Neuron (in vitro differentiated cells): ENCODE data around the gene GRB10.

Experiments used
- H2AFZ ChIP-seq: one replicate; pipeline ENCODE4 v1.6.1; 2013; ENCODE audit warnings: low read depth, mild to moderate bottlenecking, inconsistent platforms, low read length, moderate library complexity
- H3K27me3 ChIP-seq: one replicate; pipeline ENCODE4 v1.6.1; 2013; ENCODE audit warnings: low read length; ENCODE audit not compliant: insufficient read depth
- H3K36me3 ChIP-seq: one replicate; pipeline ENCODE4 v1.6.1; 2013; ENCODE audit warnings: low read length; ENCODE audit not compliant: insufficient read depth
- H3K4me1 ChIP-seq: one replicate; pipeline ENCODE4 v1.6.1; 2013; ENCODE audit warnings: low read length; ENCODE audit not compliant: insufficient read depth
- H3K4me3 ChIP-seq: 2 replicates; pipeline ENCODE4 v1.5.1; 2013; ENCODE audit warnings: mild to moderate bottlenecking, low read length, moderate library complexity
- H3K9me3 ChIP-seq: one replicate; pipeline ENCODE4 v1.6.1; 2013; ENCODE audit warnings: low read length

GRB10 gene

GRCh38 chr7:50667338-50667737 is 115.4 kb downstream of the GRB10 start:
- H2AFZ ChIP-seq, result no peak overlapping the region
- H3K27me3 ChIP-seq, result no peaks in the 10 kb centered on the region
- H3K4me3 ChIP-seq, result no peak overlapping the region
- H3K36me3 ChIP-seq, result peaks cover 66% of the 10 kb centered on the region
- peaks cover 22% of the 10 kb centered on the region for H3K9me3 ChIP-seq
- H3K4me1 ChIP-seq, result no peaks in the 10 kb centered on the region

GRCh38 chr7:50666124-50666496 is 116.6 kb downstream of the GRB10 start:
- Histone ChIP-seq H3K36me3 (peaks cover 65% of the 10 kb centered on the region), H3K27me3 (no peaks in the 10 kb centered on the region), H3K4me1 (no peaks in the 10 kb centered on the region), H2AFZ (no peak overlapping the region), H3K9me3 (peaks cover 10% of the 10 kb centered on the region), H3K4me3 (no peak overlapping the region)

GRCh38 chr7:50665403-50666123 is 117.1 kb downstream of the GRB10 start:
- no peak overlapping the region for H2AFZ ChIP-seq
- peaks cover 60% of the 10 kb centered on the region for H3K36me3 ChIP-seq
- H3K27me3 ChIP-seq, result no peaks in the 10 kb centered on the region
- no peak overlapping the region for H3K4me3 ChIP-seq
- peaks cover 7% of the 10 kb centered on the region for H3K9me3 ChIP-seq
- H3K4me1 ChIP-seq, result no peaks in the 10 kb centered on the region

GRCh38 chr7:50664937-50665336 is 117.8 kb downstream of the GRB10 start:
- no peaks in the 10 kb centered on the region for H3K4me1 ChIP-seq
- peaks cover 58% of the 10 kb centered on the region for H3K36me3 ChIP-seq
- no peaks in the 10 kb centered on the region for H3K27me3 ChIP-seq
- H3K4me3 ChIP-seq, result no peak overlapping the region
- peaks cover 2% of the 10 kb centered on the region for H3K9me3 ChIP-seq
- H2AFZ ChIP-seq, result no peak overlapping the region

DNA sequence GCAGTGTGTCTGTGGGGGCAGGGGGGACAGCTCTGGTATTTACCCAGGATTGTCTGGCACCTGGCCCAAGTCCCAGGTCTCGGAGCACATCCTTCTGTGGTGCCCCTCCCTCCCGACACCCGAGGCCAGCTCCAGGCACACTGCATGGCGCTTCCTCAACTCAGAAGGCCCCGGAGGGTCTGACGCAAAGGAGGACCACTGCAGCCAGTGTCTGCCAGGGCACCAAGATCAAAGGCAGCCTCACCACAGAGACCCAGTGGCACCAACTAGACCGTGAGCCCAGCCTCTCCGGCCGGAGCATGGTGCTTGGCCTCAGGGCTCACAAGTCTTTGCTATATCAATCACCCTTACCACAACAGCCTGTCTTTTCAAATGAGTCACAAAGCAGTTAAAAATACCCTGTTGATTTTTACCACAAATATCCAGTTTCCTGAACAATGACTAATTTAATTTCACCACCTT is 118.2 kb downstream of the GRB10 start:
- Histone ChIP-seq H3K27me3 (no peaks in the 10 kb centered on the region), H2AFZ (no peak overlapping the region), H3K9me3 (no peaks in the 10 kb centered on the region), H3K4me3 (no peak overlapping the region), H3K4me1 (no peaks in the 10 kb centered on the region), H3K36me3 (peaks cover 59% of the 10 kb centered on the region)

GRCh38 chr7:50663396-50664102 is 119.1 kb downstream of the GRB10 start:
- peaks cover 56% of the 10 kb centered on the region for H3K36me3 ChIP-seq
- no peaks in the 10 kb centered on the region for H3K9me3 ChIP-seq
- no peak overlapping the region for H3K4me3 ChIP-seq
- H3K4me1 ChIP-seq, result no peaks in the 10 kb centered on the region
- H2AFZ ChIP-seq, result no peak overlapping the region
- H3K27me3 ChIP-seq, result no peaks in the 10 kb centered on the region

DNA sequence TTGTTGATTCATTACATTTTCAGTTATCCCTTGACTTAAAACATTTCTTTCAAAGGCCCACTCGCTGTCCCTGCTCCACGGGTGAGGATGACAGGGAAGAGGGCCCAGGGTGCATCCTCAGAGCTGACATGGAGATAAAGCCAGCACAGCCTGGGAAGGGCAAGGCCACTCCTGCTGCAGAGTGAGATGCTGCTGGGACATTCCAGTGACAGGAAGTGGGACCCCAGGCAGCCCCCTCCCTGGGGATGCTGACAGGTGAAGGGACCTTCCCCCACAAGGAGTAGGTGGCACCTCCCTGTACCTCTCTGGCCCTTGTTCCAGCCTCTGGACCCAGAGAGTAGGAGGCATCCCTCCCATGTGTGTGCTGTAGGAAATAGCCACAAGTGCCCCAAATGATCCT is 119.7 kb downstream of the GRB10 start:
- Histone ChIP-seq H3K27me3 (no peaks in the 10 kb centered on the region), H3K4me3 (no peak overlapping the region), H3K36me3 (peaks cover 56% of the 10 kb centered on the region), H2AFZ (no peak overlapping the region), H3K9me3 (no peaks in the 10 kb centered on the region), H3K4me1 (no peaks in the 10 kb centered on the region)

GRCh38 chr7:50662041-50662694 is 120.5 kb downstream of the GRB10 start:
- H2AFZ ChIP-seq, result no peak overlapping the region
- H3K27me3 ChIP-seq, result no peaks in the 10 kb centered on the region
- no peaks in the 10 kb centered on the region for H3K4me1 ChIP-seq
- no peak overlapping the region for H3K4me3 ChIP-seq
- peaks cover 56% of the 10 kb centered on the region for H3K36me3 ChIP-seq
- H3K9me3 ChIP-seq, result no peaks in the 10 kb centered on the region

GRCh38 chr7:50661345-50662040 is 121.2 kb downstream of the GRB10 start:
- Histone ChIP-seq H3K27me3 (no peaks in the 10 kb centered on the region), H3K36me3 (peaks cover 54% of the 10 kb centered on the region), H3K9me3 (no peaks in the 10 kb centered on the region)

DNA sequence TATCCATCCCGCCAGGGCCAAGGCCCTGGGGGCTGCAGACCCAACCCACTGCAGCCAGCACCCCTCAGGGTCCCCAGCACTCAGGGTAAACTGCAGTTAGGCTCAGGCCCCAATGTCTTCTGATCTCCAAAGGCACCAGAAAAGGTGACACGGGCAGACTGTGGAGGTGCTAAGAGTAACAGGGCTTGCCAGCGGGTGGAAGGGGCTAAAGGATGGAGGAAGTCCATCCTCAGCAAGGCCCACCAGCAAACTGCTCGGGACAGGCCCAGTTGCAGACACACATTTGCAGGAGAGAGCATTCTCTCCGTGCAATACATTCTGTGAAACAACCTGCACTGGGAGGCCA is 121.9 kb downstream of the GRB10 start:
- H3K36me3 ChIP-seq, result peaks cover 50% of the 10 kb centered on the region
- no peak overlapping the region for H2AFZ ChIP-seq
- H3K27me3 ChIP-seq, result no peaks in the 10 kb centered on the region
- no peak overlapping the region for H3K4me3 ChIP-seq
- no peaks in the 10 kb centered on the region for H3K9me3 ChIP-seq
- H3K4me1 ChIP-seq, result no peaks in the 10 kb centered on the region

More at GRCh38 chr7:50661345-50662040, 121.2 kb downstream of the GRB10 start:
- no peak overlapping the region for H2AFZ ChIP-seq
- H3K4me1 ChIP-seq, result no peaks in the 10 kb centered on the region
- no peak overlapping the region for H3K4me3 ChIP-seq

DNA sequence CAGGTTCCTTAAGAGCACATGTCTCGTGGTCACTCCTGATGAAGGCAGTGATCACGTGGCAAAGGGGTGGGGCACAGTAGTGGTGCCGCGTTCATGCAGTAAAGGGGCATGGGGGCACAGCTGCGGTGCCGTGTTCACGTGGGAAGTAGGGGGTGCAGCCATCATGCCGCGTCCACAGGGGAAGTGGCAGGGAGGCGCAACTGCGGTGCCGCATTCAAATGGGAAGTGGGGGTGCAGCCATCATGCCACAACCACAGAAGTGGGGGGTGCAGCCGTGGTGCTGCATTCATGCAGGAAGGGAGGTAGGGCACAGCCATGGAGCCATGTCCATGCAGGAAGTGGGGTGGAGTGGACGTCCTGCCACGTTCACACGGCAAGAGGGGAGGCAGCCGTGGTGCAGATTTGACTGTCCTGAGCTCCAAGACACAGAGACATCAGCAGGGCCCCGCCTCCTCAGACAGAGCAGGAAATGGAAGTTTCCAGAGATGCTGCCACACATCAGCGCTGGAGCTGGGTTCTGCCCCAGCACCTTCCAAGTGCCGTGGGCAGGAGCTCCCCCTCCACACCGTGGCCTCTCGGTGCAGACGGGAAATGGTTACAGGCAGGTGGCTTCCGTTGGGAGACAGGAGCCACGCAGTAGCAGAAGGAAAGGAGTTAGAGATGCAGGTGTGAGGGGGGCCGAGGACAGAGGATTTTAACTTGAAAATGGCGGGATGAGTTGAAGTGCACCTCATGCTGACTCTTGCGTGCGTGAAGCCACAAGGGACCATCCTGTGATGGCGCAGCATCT is 122.5 kb downstream of the GRB10 start:
- no peaks in the 10 kb centered on the region for H3K4me1 ChIP-seq
- peaks cover 47% of the 10 kb centered on the region for H3K36me3 ChIP-seq
- no peaks in the 10 kb centered on the region for H3K9me3 ChIP-seq
- H3K27me3 ChIP-seq, result no peaks in the 10 kb centered on the region
- no peak overlapping the region for H2AFZ ChIP-seq
- H3K4me3 ChIP-seq, result no peak overlapping the region

- no peaks in the 10 kb centered on the region for H3K27me3 ChIP-seq
- H3K4me1 ChIP-seq, result no peaks in the 10 kb centered on the region
- no peak overlapping the region for H3K4me3 ChIP-seq
- H3K36me3 ChIP-seq, result peaks cover 46% of the 10 kb centered on the region
- no peak overlapping the region for H2AFZ ChIP-seq
- no peaks in the 10 kb centered on the region for H3K9me3 ChIP-seq
Measured at GRCh38 chr7:50659329-50659965, 123.2 kb downstream of the GRB10 start.
